Ishikawa (cell line): ENCODE data around the gene CEP128.

Source experiments
- CEBPB ChIP-seq: IDR thresholded peaks from 2 replicates; pipeline ENCODE4 v1.6.1; 2012
- CREB1 ChIP-seq: IDR thresholded peaks from 2 replicates; pipeline ENCODE4 v1.6.1; 2012; ENCODE audit warnings: low read depth
- EGR1 ChIP-seq: IDR thresholded peaks from 2 replicates; pipeline ENCODE4 v1.6.1; 2012
- EP300 ChIP-seq: IDR thresholded peaks from 2 replicates; pipeline ENCODE4 v1.6.1; 2012; ENCODE audit warnings: borderline replicate concordance
- FOXM1 ChIP-seq: IDR thresholded peaks from 2 replicates; pipeline ENCODE4 v1.6.1; 2012; ENCODE audit warnings: low read depth, borderline replicate concordance
- MAX ChIP-seq: IDR thresholded peaks from 2 replicates; pipeline ENCODE4 v1.6.1; 2012
- NFIC ChIP-seq: IDR thresholded peaks from 2 replicates; pipeline ENCODE4 v1.6.1; 2012
- RAD21 ChIP-seq: IDR thresholded peaks from 2 replicates; pipeline ENCODE4 v1.6.1; 2012; ENCODE audit warnings: low read depth
- REST ChIP-seq: IDR thresholded peaks from 2 replicates; pipeline ENCODE4 v1.6.1; 2012; ENCODE audit warnings: low read depth, mild to moderate bottlenecking
- TAF1 ChIP-seq: IDR thresholded peaks from 2 replicates; pipeline ENCODE4 v1.6.1; 2012; ENCODE audit warnings: low read depth, mild to moderate bottlenecking
- TCF12 ChIP-seq: IDR thresholded peaks from 2 replicates; pipeline ENCODE4 v1.6.1; 2012; ENCODE audit warnings: low read depth
- TEAD4 ChIP-seq: IDR thresholded peaks from 2 replicates; pipeline ENCODE4 v1.6.1; 2012
- USF1 ChIP-seq: IDR thresholded peaks from 2 replicates; pipeline ENCODE4 v1.6.1; 2012
- YY1 ChIP-seq: IDR thresholded peaks from 2 replicates; pipeline ENCODE4 v1.6.1; 2012; ENCODE audit warnings: low read depth
- ZBTB7A ChIP-seq: IDR thresholded peaks from 2 replicates; pipeline ENCODE4 v1.6.1; 2012; ENCODE audit warnings: low read depth

Gene CEP128

GRCh38 chr14:80627745-80628144, 313.8 kb downstream of the CEP128 start:
- TF ChIP-seq RAD21 (no peak), EP300 (no peak), CREB1 (no peak), FOXM1 (no peak), EGR1 (no peak), REST (no peak), TAF1 (no peak), CEBPB (no peak), TCF12 (no peak), USF1 (no peak), NFIC (no peak), ZBTB7A (no peak)

- TF ChIP-seq EP300 (no peak), TEAD4 (no peak), NFIC (no peak), USF1 (no peak), REST (no peak), TAF1 (no peak), YY1 (no peak), FOXM1 (no peak), RAD21 (no peak), ZBTB7A (no peak), CEBPB (no peak), MAX (no peak)
These were observed 317.0 kb downstream of the CEP128 start for GRCh38 chr14:80624581-80624980.

DNA sequence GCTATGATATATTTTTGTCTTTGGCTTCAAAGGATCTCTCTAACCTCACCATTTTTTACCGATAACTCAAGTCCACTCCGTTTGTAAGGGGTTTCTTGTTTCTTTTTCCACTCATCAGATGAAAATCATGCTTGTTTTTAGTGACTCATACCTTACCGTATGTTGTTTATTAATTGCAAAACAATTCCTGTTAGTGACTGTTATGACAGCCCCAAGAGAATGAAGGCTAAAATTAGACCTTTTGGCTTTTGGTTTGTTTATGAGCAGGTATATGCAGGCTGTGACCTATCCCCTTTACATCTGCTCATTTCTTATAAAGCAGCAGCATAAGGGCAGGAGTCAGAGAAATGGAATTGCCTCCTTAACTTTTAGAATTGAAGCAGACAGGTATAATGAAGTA, 319.8 kb downstream of the CEP128 start:
- TF ChIP-seq YY1: no peak

DNA sequence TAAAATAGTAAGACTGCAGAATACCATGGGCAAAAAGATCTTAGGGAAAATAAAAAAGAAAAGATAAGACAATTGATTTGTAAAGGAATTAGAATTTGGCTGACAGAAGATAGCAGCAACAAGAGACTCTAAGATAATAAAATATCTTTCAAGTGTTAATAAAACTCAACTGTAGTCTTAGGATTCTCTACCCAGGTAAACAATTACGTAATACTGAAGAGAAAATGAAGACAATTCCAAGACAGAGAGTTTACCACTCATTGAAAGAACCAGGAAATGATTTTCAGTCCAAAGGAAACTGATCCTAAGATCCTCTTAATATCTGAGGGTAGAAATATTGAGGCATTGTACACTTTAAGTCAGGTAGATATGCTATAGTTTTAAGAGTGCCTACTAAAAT, 321.1 kb downstream of the CEP128 start:
- TF ChIP-seq MAX (no peak), CREB1 (no peak), TEAD4 (no peak), TAF1 (no peak), EGR1 (no peak), RAD21 (no peak), TCF12 (no peak), USF1 (no peak), REST (no peak), CEBPB (no peak), ZBTB7A (no peak), YY1 (no peak), FOXM1 (no peak), NFIC (no peak), EP300 (no peak)
